Neural crest cell (in vitro differentiated cells): ENCODE results near the gene CD109. TPM values are rescaled to one million over a fixed set of nuclear protein-coding genes. Genes with fewer than 3 reads are reported as not detected.

Source experiments
- DNase-seq: peaks from one replicate; pipeline ENCODE4 v3.0.0; 2021; ENCODE audit warnings: low read depth, mixed read lengths, low spot score
- H3K27ac Mint-ChIP-seq: one replicate; pipeline ENCODE4 v1.8.0; 2021; ENCODE audit warnings: mild to moderate bottlenecking, mixed read lengths; ENCODE audit not compliant: unreplicated experiment
- H3K27me3 Mint-ChIP-seq: 2 replicates; pipeline ENCODE4 v1.8.0; 2021; ENCODE audit warnings: low read depth, mild to moderate bottlenecking, mixed read lengths
- H3K36me3 Mint-ChIP-seq: 2 replicates; pipeline ENCODE4 v1.8.0; 2021; ENCODE audit warnings: low read depth, mild to moderate bottlenecking, mixed read lengths
- H3K4me1 Mint-ChIP-seq: 2 replicates; pipeline ENCODE4 v1.8.0; 2021; ENCODE audit warnings: mixed read lengths
- H3K4me3 Mint-ChIP-seq: one replicate; pipeline ENCODE4 v1.8.0; 2021; ENCODE audit warnings: mild to moderate bottlenecking, mixed read lengths
- H3K9me3 Mint-ChIP-seq: 2 replicates; pipeline ENCODE4 v1.8.0; 2021; ENCODE audit warnings: mixed read lengths
- total RNA-seq: library from RNA; stranded (reverse); gene quantifications from 2 replicates; pipeline ENCODE4 v1.2.1, GENCODE V29; 2021
- TF ChIP-seq, protein P1 (sequence below): fragments of 200-600 bp; sonication (generic); conservative IDR thresholded peaks from 2 replicates; pipeline ENCODE4 v1.5.0; 2021; ENCODE audit warnings: antibody characterized with exemption, mild to moderate bottlenecking

Gene CD109
- total RNA-seq, 1 donor from 2014 or later, result 0.84 TPM

- DNase-seq, result peak; percentile 28
- TF ChIP-seq, protein P1, sequence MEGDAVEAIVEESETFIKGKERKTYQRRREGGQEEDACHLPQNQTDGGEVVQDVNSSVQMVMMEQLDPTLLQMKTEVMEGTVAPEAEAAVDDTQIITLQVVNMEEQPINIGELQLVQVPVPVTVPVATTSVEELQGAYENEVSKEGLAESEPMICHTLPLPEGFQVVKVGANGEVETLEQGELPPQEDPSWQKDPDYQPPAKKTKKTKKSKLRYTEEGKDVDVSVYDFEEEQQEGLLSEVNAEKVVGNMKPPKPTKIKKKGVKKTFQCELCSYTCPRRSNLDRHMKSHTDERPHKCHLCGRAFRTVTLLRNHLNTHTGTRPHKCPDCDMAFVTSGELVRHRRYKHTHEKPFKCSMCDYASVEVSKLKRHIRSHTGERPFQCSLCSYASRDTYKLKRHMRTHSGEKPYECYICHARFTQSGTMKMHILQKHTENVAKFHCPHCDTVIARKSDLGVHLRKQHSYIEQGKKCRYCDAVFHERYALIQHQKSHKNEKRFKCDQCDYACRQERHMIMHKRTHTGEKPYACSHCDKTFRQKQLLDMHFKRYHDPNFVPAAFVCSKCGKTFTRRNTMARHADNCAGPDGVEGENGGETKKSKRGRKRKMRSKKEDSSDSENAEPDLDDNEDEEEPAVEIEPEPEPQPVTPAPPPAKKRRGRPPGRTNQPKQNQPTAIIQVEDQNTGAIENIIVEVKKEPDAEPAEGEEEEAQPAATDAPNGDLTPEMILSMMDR, result peak; percentile 88
Measured at GRCh38 chr6:73854998-73855718, 159.2 kb downstream of the CD109 start.

GRCh38 chr6:73857341-73857890 is 161.4 kb downstream of the CD109 start:
- no peak overlapping the region for H3K27ac Mint-ChIP-seq
- no peak for DNase-seq
- no peaks in the 10 kb centered on the region for H3K27me3 Mint-ChIP-seq
- H3K36me3 Mint-ChIP-seq, result peaks cover under 1% of the 10 kb centered on the region
- H3K4me1 Mint-ChIP-seq, result no peaks in the 10 kb centered on the region
- TF ChIP-seq, protein P1, result no peak
- no peak overlapping the region for H3K4me3 Mint-ChIP-seq
- H3K9me3 Mint-ChIP-seq, result peaks cover under 1% of the 10 kb centered on the region

More at GRCh38 chr6:73854998-73855718, 159.2 kb downstream of the CD109 start:
- no peaks in the 10 kb centered on the region for H3K27me3 Mint-ChIP-seq
- no peaks in the 10 kb centered on the region for H3K4me1 Mint-ChIP-seq
- peaks cover 4% of the 10 kb centered on the region for H3K9me3 Mint-ChIP-seq
- peaks cover 4% of the 10 kb centered on the region for H3K36me3 Mint-ChIP-seq
- no peak overlapping the region for H3K27ac Mint-ChIP-seq
- H3K4me3 Mint-ChIP-seq, result no peak overlapping the region

DNA sequence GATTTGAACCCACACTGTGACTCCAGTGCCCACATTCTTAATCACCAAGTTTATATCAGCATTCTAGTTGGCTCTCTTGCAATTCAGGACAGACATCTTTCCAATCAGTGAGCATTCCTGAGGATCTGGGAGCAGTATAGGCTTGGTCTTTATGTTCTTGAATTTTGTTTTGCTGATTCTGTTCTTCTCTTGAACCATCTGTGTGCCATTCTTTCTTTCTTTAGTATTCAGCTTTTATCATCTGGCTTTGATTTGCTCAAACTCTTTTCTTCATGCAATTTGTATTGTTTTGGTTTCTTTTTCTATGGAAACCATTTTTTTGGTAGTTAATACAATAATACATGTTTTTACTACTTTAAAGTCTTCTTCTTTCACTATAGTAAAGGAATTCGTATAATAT is 162.4 kb downstream of the CD109 start:
- Mint-ChIP-seq H3K27ac (no peak overlapping the region), H3K27me3 (no peaks in the 10 kb centered on the region), H3K4me3 (no peak overlapping the region), H3K36me3 (no peaks in the 10 kb centered on the region), H3K4me1 (no peaks in the 10 kb centered on the region), H3K9me3 (no peaks in the 10 kb centered on the region)
- TF ChIP-seq, protein P1, result no peak
- no peak for DNase-seq

DNA sequence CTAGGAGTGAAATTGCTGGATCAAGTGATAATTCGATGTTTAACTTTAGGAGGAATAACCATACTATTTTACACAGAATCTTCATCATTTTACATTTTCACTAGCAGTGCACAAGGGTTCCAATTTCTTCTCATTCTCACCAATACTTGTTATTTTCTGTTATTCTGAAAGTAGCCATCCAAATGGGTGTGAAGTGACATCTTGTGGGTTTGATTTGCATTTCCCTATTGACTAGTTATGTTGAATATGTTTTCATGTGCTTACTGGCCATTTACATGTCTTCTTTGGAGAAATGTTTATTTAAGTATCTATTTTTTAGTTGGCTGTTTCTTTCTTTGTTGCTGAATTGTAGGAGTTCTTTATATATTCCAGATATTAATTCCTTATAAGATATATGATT is 164.3 kb downstream of the CD109 start:
- TF ChIP-seq, protein P1, result no peak
- Mint-ChIP-seq H3K27me3 (no peaks in the 10 kb centered on the region), H3K4me3 (no peak overlapping the region), H3K27ac (no peak overlapping the region), H3K9me3 (no peaks in the 10 kb centered on the region), H3K36me3 (no peaks in the 10 kb centered on the region), H3K4me1 (no peaks in the 10 kb centered on the region)
- no peak for DNase-seq

GRCh38 chr6:73866305-73866704 is 170.3 kb downstream of the CD109 start:
- H3K9me3 Mint-ChIP-seq, result peaks cover 3% of the 10 kb centered on the region
- H3K4me3 Mint-ChIP-seq, result no peak overlapping the region
- no peaks in the 10 kb centered on the region for H3K36me3 Mint-ChIP-seq
- no peaks in the 10 kb centered on the region for H3K27me3 Mint-ChIP-seq
- DNase-seq, result no peak
- no peak overlapping the region for H3K27ac Mint-ChIP-seq
- H3K4me1 Mint-ChIP-seq, result no peaks in the 10 kb centered on the region
- TF ChIP-seq, protein P1, result no peak
